Stimulated activated memory B cell treated with anti-CD40 and anti-IgM and Interleukin-4, amounts not matched to agents 10 μg/mL and 1 μg/mL and 100 μg/mL, for 72 hours (primary cell): ENCODE data around the gene CNTN4.

Experiments used
- ATAC-seq: fragments of 150-1000 bp; cut with Tn5 transposase; 2 replicates; pipeline ENCODE4 v1.10.0; 2021
- H3K27ac Mint-ChIP-seq: one replicate; pipeline ENCODE4 v1.8.0; 2022; ENCODE audit warnings: mild to moderate bottlenecking, mixed read lengths
- H3K27me3 Mint-ChIP-seq: one replicate; pipeline ENCODE4 v1.8.0; 2022; ENCODE audit warnings: mixed read lengths
- H3K36me3 Mint-ChIP-seq: one replicate; pipeline ENCODE4 v1.8.0; 2022; ENCODE audit warnings: mixed read lengths
- H3K4me1 Mint-ChIP-seq: one replicate; pipeline ENCODE4 v1.8.0; 2022; ENCODE audit warnings: mixed read lengths
- H3K4me3 Mint-ChIP-seq: one replicate; pipeline ENCODE4 v1.8.0; 2022; ENCODE audit warnings: mild to moderate bottlenecking, moderate library complexity, mixed read lengths
- H3K9me3 Mint-ChIP-seq: one replicate; pipeline ENCODE4 v1.8.0; 2022; ENCODE audit warnings: mixed read lengths

The CNTN4 gene

DNA sequence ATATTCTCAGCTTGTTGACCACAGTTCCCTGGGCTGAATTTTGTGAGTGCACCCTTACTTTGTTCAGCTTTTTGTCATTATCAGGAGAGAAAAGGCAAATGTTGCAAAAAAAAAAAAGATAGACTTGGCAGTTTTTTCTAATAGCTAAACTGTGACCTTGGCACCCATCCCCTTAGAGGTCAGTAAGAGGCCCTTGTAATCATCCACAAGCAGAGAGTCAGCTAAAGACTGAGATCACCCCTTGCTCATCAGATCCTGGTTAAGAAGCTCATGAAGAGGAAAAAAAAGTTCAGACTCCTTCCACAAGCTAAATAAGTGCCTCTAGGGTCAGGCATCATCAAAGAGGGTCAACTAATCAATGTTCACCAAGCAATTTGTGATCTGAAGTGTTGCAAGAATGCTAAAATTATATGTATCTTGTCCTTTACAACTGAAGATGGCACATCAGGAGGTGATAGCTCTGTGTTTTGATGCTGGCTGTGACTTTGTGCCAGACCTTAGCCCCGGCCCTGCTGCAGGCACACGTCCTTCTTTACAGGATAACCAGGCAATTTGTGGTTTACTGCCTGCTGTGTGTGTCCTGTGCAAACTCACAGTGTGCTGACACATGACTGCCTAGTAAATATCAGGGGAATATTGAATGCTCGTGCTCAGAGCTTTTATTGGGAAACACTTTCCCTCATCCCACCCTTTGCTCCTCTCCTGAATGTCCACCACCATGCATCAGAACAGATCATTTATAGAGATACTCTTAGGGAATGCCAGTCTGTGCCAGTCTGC lies 748.6 kb downstream of the CNTN4 start:
- H3K27me3 Mint-ChIP-seq: peaks cover 28% of the 10 kb centered on the region
- no peaks in the 10 kb centered on the region for H3K36me3 Mint-ChIP-seq
- H3K27ac Mint-ChIP-seq: no peak overlapping the region
- no peaks in the 10 kb centered on the region for H3K9me3 Mint-ChIP-seq
- ATAC-seq: no peak
- H3K4me1 Mint-ChIP-seq: no peaks in the 10 kb centered on the region
- H3K4me3 Mint-ChIP-seq: no peak overlapping the region

DNA sequence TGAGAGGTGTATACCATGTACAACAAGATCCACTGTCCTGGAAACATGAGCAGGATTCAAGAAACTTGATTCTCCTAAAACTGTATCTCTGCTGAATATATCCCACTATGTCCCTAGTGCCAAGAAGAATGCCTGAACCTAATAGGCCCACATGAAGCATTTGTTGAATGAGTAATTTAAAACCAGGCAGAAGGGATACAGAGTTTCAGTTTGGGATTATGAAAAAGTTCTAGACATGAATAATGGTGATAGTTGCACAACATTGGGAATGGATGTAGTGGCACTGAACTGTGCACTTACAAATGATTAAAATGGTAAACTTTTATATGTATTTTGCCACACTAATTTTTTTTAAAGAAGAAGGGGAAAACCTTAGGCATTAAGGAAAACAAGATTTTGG lies 750.4 kb downstream of the CNTN4 start:
- no peaks in the 10 kb centered on the region for H3K9me3 Mint-ChIP-seq
- H3K27ac Mint-ChIP-seq: no peak overlapping the region
- H3K27me3 Mint-ChIP-seq: peaks cover 13% of the 10 kb centered on the region
- no peak for ATAC-seq
- H3K36me3 Mint-ChIP-seq: no peaks in the 10 kb centered on the region
- H3K4me3 Mint-ChIP-seq: no peak overlapping the region
- H3K4me1 Mint-ChIP-seq: no peaks in the 10 kb centered on the region

- no peak for ATAC-seq
- Mint-ChIP-seq H3K4me1 (no peaks in the 10 kb centered on the region), H3K27ac (no peak overlapping the region), H3K27me3 (peaks cover 9% of the 10 kb centered on the region), H3K36me3 (no peaks in the 10 kb centered on the region), H3K9me3 (no peaks in the 10 kb centered on the region), H3K4me3 (no peak overlapping the region)
These were observed 752.0 kb downstream of the CNTN4 start for GRCh38 chr3:2850701-2851100.

GRCh38 chr3:2851361-2851760 lies 752.7 kb downstream of the CNTN4 start:
- Mint-ChIP-seq H3K4me3 (no peak overlapping the region), H3K36me3 (no peaks in the 10 kb centered on the region), H3K4me1 (peaks cover 3% of the 10 kb centered on the region), H3K27me3 (peaks cover 9% of the 10 kb centered on the region), H3K9me3 (no peaks in the 10 kb centered on the region), H3K27ac (no peak overlapping the region)
- ATAC-seq: no peak

GRCh38 chr3:2851835-2852234 lies 753.2 kb downstream of the CNTN4 start:
- Mint-ChIP-seq H3K4me3 (no peak overlapping the region), H3K27ac (no peak overlapping the region), H3K9me3 (no peaks in the 10 kb centered on the region), H3K36me3 (no peaks in the 10 kb centered on the region), H3K27me3 (peaks cover 9% of the 10 kb centered on the region), H3K4me1 (peaks cover 6% of the 10 kb centered on the region)
- no peak for ATAC-seq

DNA sequence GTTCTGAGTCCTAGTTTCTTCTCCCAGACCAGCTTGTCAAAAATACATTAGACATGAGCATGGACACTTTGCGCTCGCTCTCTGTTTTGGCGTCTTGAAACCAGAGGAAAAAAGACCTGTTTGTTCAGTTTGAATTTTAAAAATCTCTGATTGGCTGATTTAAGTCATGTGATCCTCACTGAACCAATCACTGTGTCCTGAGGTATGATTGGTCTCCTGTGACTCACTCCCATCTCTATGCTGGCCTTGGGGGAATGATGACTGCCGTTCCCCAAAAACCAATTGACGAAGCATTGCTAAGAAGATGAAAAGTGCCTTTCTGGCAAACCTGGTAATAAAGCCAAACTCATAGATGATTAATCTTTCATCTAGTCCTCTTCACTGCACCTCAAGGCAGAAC lies 755.0 kb downstream of the CNTN4 start:
- Mint-ChIP-seq H3K4me1 (peaks cover 6% of the 10 kb centered on the region), H3K36me3 (no peaks in the 10 kb centered on the region), H3K9me3 (no peaks in the 10 kb centered on the region), H3K27ac (no peak overlapping the region), H3K27me3 (no peaks in the 10 kb centered on the region), H3K4me3 (no peak overlapping the region)
- no peak for ATAC-seq

- Mint-ChIP-seq H3K9me3 (no peaks in the 10 kb centered on the region), H3K4me3 (no peak overlapping the region), H3K27ac (no peak overlapping the region), H3K4me1 (peaks cover 6% of the 10 kb centered on the region), H3K36me3 (no peaks in the 10 kb centered on the region), H3K27me3 (peaks cover 3% of the 10 kb centered on the region)
- ATAC-seq: no peak
These were observed 757.8 kb downstream of the CNTN4 start for GRCh38 chr3:2856138-2857133.

- H3K36me3 Mint-ChIP-seq: no peaks in the 10 kb centered on the region
- peaks cover 9% of the 10 kb centered on the region for H3K27me3 Mint-ChIP-seq
- no peaks in the 10 kb centered on the region for H3K9me3 Mint-ChIP-seq
- no peak overlapping the region for H3K4me3 Mint-ChIP-seq
- ATAC-seq: no peak
- no peak overlapping the region for H3K27ac Mint-ChIP-seq
- H3K4me1 Mint-ChIP-seq: peaks cover 6% of the 10 kb centered on the region
These were observed 762.0 kb downstream of the CNTN4 start for GRCh38 chr3:2860626-2861025.

- Mint-ChIP-seq H3K4me1 (peaks cover 5% of the 10 kb centered on the region), H3K9me3 (no peaks in the 10 kb centered on the region), H3K27ac (no peak overlapping the region), H3K36me3 (no peaks in the 10 kb centered on the region), H3K4me3 (no peak overlapping the region), H3K27me3 (peaks cover 9% of the 10 kb centered on the region)
- ATAC-seq: no peak
These were observed 762.5 kb downstream of the CNTN4 start for GRCh38 chr3:2861120-2861519.

DNA sequence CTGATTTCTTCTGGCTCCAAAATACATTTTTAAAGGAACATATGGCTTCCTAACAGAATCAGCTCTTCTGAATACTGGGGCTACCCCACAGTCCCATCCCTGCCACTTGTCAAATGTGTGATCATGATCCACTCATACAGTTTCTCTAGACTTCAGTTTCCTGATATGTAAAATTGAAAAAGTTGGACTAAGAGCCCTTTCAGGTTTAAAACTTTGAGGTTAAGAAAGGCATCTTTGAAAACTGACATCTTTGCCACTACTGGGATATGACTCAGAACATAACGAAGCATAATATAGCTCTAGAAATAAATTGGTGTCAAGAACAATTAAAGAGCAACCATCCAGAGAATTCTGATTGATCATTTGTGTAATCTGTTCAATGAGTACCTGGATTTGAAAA lies 763.3 kb downstream of the CNTN4 start:
- H3K36me3 Mint-ChIP-seq: no peaks in the 10 kb centered on the region
- H3K27me3 Mint-ChIP-seq: peaks cover 9% of the 10 kb centered on the region
- no peaks in the 10 kb centered on the region for H3K9me3 Mint-ChIP-seq
- no peaks in the 10 kb centered on the region for H3K4me1 Mint-ChIP-seq
- ATAC-seq: no peak
- no peak overlapping the region for H3K4me3 Mint-ChIP-seq
- no peak overlapping the region for H3K27ac Mint-ChIP-seq

GRCh38 chr3:2862366-2862765 lies 763.7 kb downstream of the CNTN4 start:
- no peaks in the 10 kb centered on the region for H3K9me3 Mint-ChIP-seq
- no peaks in the 10 kb centered on the region for H3K36me3 Mint-ChIP-seq
- H3K4me1 Mint-ChIP-seq: no peaks in the 10 kb centered on the region
- H3K27me3 Mint-ChIP-seq: peaks cover 9% of the 10 kb centered on the region
- no peak overlapping the region for H3K27ac Mint-ChIP-seq
- no peak for ATAC-seq
- H3K4me3 Mint-ChIP-seq: no peak overlapping the region

GRCh38 chr3:2863127-2863526 lies 764.5 kb downstream of the CNTN4 start:
- no peak for ATAC-seq
- Mint-ChIP-seq H3K4me3 (no peak overlapping the region), H3K9me3 (no peaks in the 10 kb centered on the region), H3K27ac (no peak overlapping the region), H3K27me3 (peaks cover 9% of the 10 kb centered on the region), H3K36me3 (no peaks in the 10 kb centered on the region), H3K4me1 (no peaks in the 10 kb centered on the region)

DNA sequence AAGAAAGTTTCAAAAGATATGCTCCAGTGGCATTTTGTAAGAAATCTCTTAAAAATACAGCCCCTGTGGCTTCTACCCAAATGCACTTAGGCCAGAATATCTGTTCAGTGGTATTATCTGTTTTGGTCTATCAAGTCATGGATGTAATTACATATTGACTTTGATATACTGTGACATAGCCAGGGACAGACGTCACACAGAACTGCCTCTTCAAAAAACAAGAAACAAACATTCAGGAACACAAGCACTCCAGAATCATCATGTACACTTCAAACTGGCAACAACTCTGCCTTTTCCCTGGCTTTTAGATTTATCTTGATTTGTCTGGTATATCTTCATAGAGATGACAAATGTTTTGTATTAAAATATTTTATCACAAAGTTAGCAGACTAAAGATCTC lies 771.2 kb downstream of the CNTN4 start:
- no peak overlapping the region for H3K4me3 Mint-ChIP-seq
- no peaks in the 10 kb centered on the region for H3K4me1 Mint-ChIP-seq
- H3K36me3 Mint-ChIP-seq: no peaks in the 10 kb centered on the region
- H3K9me3 Mint-ChIP-seq: no peaks in the 10 kb centered on the region
- no peak for ATAC-seq
- no peaks in the 10 kb centered on the region for H3K27me3 Mint-ChIP-seq
- no peak overlapping the region for H3K27ac Mint-ChIP-seq

DNA sequence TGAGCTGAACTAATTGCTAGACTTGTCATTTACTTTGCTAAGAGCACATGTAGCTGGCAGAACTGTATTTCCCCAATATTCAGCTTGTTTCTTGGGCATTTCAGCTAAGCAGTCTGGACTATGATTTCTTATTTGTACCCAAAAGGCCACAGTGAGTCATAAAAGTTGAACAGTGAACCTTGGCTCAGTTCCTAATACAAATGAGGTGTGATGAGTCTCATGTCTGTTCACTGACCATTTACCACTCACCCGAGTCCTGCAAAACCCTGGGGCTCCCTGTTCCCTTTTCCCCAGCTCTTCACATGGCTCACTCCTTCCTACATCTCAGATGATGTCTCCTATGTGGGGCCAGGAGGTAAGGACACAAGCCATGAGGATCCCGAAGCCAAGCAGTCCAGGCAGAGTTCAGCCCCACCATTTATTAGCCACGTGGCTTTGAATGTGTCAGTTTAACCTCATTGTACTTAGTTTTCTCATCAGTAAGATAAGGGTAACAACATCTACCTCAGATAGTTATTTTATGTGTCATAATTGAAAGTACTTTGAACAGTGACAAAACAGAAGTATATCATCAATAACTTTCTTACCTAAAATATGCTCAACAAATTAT lies 772.2 kb downstream of the CNTN4 start:
- Mint-ChIP-seq H3K4me3 (no peak overlapping the region), H3K27ac (no peak overlapping the region), H3K36me3 (no peaks in the 10 kb centered on the region), H3K4me1 (no peaks in the 10 kb centered on the region), H3K27me3 (no peaks in the 10 kb centered on the region), H3K9me3 (no peaks in the 10 kb centered on the region)
- ATAC-seq: peak; percentile 27

- H3K36me3 Mint-ChIP-seq: no peaks in the 10 kb centered on the region
- H3K27ac Mint-ChIP-seq: no peak overlapping the region
- no peaks in the 10 kb centered on the region for H3K27me3 Mint-ChIP-seq
- no peaks in the 10 kb centered on the region for H3K9me3 Mint-ChIP-seq
- no peak overlapping the region for H3K4me3 Mint-ChIP-seq
- H3K4me1 Mint-ChIP-seq: no peaks in the 10 kb centered on the region
- no peak for ATAC-seq
These were observed 774.2 kb downstream of the CNTN4 start for GRCh38 chr3:2872884-2873283.
